Measurements from ENCODE around the gene KIF17.

The KIF17 gene

GRCh38 chr1:20717452-20718342 lies at the start of gene KIF17:
Gene KIF17, minus strand, starts transcription at chr1:20718007. Its CDS starts 301 bp downstream, at chr1:20717706.
- no peak within 1 kb of the TSS for H3K27ac ChIP-seq
- peak within 1 kb of the TSS; percentile 74 for H3K4me3 ChIP-seq
- TF ChIP-seq, protein P1, sequence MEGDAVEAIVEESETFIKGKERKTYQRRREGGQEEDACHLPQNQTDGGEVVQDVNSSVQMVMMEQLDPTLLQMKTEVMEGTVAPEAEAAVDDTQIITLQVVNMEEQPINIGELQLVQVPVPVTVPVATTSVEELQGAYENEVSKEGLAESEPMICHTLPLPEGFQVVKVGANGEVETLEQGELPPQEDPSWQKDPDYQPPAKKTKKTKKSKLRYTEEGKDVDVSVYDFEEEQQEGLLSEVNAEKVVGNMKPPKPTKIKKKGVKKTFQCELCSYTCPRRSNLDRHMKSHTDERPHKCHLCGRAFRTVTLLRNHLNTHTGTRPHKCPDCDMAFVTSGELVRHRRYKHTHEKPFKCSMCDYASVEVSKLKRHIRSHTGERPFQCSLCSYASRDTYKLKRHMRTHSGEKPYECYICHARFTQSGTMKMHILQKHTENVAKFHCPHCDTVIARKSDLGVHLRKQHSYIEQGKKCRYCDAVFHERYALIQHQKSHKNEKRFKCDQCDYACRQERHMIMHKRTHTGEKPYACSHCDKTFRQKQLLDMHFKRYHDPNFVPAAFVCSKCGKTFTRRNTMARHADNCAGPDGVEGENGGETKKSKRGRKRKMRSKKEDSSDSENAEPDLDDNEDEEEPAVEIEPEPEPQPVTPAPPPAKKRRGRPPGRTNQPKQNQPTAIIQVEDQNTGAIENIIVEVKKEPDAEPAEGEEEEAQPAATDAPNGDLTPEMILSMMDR (IDR thresholded peaks at IDR 0.05): no peak
- no peak for DNase-seq (ENCODE audit: low spot score)

DNA sequence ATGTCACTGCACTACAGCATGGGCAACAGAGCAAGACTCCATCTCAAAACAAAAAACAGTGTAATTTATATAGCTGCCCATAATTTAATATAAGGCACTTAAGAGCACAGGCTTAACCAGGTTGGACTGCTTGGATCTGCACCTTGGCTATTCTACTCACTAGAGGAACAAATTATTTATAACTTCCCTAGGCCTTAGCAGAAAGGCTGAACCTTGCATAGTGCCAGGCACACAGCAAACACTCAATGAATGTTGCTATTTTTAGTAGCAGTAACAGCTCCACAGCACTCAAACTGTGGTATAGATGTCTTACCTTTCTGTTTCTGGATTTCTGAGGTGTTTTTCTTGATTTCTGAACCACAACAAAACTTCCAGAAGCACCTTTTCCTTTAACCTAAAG lies 49.5 kb upstream of the KIF17 start:
- H3K27ac ChIP-seq: no peak overlapping the region

GRCh38 chr1:20763417-20763816 lies 45.6 kb upstream of the KIF17 start:
- no peak for DNase-seq (ENCODE audit: low spot score)
- TF ChIP-seq, protein P1 (IDR thresholded peaks at IDR 0.05): no peak
- H3K4me3 ChIP-seq: no peak overlapping the region
- no peak overlapping the region for H3K27ac ChIP-seq

More for the DNA sequence above, 49.5 kb upstream of the KIF17 start:
- DNase-seq (ENCODE audit: low spot score): no peak
- H3K4me3 ChIP-seq: no peak overlapping the region
- TF ChIP-seq, protein P1 (IDR thresholded peaks at IDR 0.05): no peak

DNA sequence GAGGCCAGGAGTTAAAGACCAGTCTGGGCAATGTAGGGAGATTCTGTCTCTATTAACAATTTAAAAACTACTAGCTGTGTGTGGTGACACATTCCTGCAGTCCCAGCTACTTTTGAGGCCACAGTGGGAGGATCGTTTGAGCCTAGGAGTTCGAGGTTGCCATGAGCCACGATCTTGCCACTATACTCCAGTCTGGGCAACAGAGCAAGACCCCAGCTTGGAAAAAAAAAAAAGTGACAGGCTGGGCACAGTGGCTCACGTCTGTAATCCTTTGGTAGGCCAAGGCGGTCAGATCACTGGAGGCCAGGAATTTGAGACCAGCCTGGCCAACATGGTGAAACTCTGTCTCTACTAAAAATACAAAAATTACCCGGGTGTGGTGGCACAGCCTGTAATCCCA lies 42.5 kb upstream of the KIF17 start:
- no peak overlapping the region for H3K4me3 ChIP-seq
- no peak overlapping the region for H3K27ac ChIP-seq
- DNase-seq (ENCODE audit: low spot score): no peak
- TF ChIP-seq, protein P1 (IDR thresholded peaks at IDR 0.05): no peak

- no peak overlapping the region for H3K27ac ChIP-seq
- DNase-seq (ENCODE audit: low spot score): no peak
- TF ChIP-seq, protein P1 (IDR thresholded peaks at IDR 0.05): no peak
- no peak overlapping the region for H3K4me3 ChIP-seq
Observed at GRCh38 chr1:20753589-20753988, 35.8 kb upstream of the KIF17 start.

- no peak for DNase-seq (ENCODE audit: low spot score)
- TF ChIP-seq, protein P1 (IDR thresholded peaks at IDR 0.05): no peak
- Histone ChIP-seq H3K27ac (no peak overlapping the region), H3K4me3 (no peak overlapping the region)
Observed at GRCh38 chr1:20751462-20751990, 33.7 kb upstream of the KIF17 start.

GRCh38 chr1:20742671-20743070 lies 24.9 kb upstream of the KIF17 start:
- Histone ChIP-seq H3K4me3 (no peak overlapping the region), H3K27ac (no peak overlapping the region)
- DNase-seq (ENCODE audit: low spot score): no peak
- TF ChIP-seq, protein P1 (IDR thresholded peaks at IDR 0.05): no peak

All from coronary artery (tissue), 2 donors.